K562 (cell line): ENCODE measurements around the gene PPP4R3B. TPM values are rescaled to one million over a fixed set of nuclear protein-coding genes. Genes with fewer than 3 reads are reported as not detected.
A peak's percentile ranks its signal among the peaks of the same experiment; 100 is the strongest.

ENCODE experiments used
- ATAC-seq: fragments of 200-7000 bp; cut with Tn5 transposase; 3 replicates; pipeline ENCODE4 v1.9.1; 2020; ENCODE audit warnings: moderate library complexity
- BruUV-seq: library from RNA; stranded (reverse); fragments of 400-500 nt; replicated peaks from 2 replicates; lab custom pipeline; 2021; lab: Mats Ljungman, UMichigan
- CTCF ChIA-PET: fragments of 300-600 bp; formaldehyde crosslinking; extraction: SDS; loops from one replicate; lab custom pipeline; 2021; ENCODE audit warnings: low intra/inter-chr PET ratio; lab: Yijun Ruan, JAX
- POLR2A ChIA-PET: fragments of 300-600, 350-650 bp; sonication (Branson Sonifier 250); formaldehyde crosslinking; extraction: SDS; loops from one replicate; lab custom pipeline; 2021; ENCODE audit warnings: antibody characterized with exemption, inconsistent platforms; lab: Yijun Ruan, JAX
- DNase-seq, 4 experiments: peaks; one replicate each; pipeline versions ENCODE4 v3.0.0 to v3.0.0-alpha.2; 2011 to 2018; ENCODE audit warnings: low spot score in 3 of 4, mixed read lengths in 3 of 4; ENCODE audit errors: extremely low read depth in 1 of 4
- FAIRE-seq: peaks from 2 replicates; lab custom pipeline; 2011; peaks lifted over from hg19 to GRCh38; lab: Jason Lieb, UNC
- H2AFZ ChIP-seq: 2 replicates; pipeline ENCODE4 v1.6.0; 2011; ENCODE audit warnings: low read depth, low read length, control low read depth, inconsistent platforms
- H3K27ac ChIP-seq: fragments of 200-600 bp; 3 replicates; pipeline ENCODE4 v1.8.0; 2011; ENCODE audit warnings: low read depth, mild to moderate bottlenecking, control low read depth, inconsistent platforms, low read length, moderate library complexity, mixed read lengths; ENCODE audit errors: extremely low read depth
- H3K27me3 ChIP-seq, 2 experiments: fragments of 300-600 bp in 1 of 2; 2 replicates in 1 of 2; 3 replicates in 1 of 2; pipeline versions ENCODE4 v1.6.0 to v1.8.0; 2011; ENCODE audit warnings: inconsistent platforms in 2 of 2, low read length in 2 of 2, mild to moderate bottlenecking in 1 of 2, mixed read lengths in 1 of 2, moderate library complexity in 1 of 2; ENCODE audit not compliant: control insufficient read depth in 2 of 2, insufficient read depth in 2 of 2
- H3K36me3 ChIP-seq: fragments of 300-600 bp; 3 replicates; pipeline ENCODE4 v1.8.0; 2011; ENCODE audit warnings: mild to moderate bottlenecking, low read length, inconsistent platforms; ENCODE audit not compliant: control insufficient read depth, insufficient read depth
- H3K4me1 ChIP-seq, 2 experiments: fragments of 200-600 bp in 1 of 2; replicated peaks in 1 of 2; 2 replicates in 1 of 2; 3 replicates in 1 of 2; pipeline versions ENCODE4 v1.5.1 to v1.8.0; 2011; ENCODE audit warnings: inconsistent platforms in 2 of 2, low read length in 2 of 2, mild to moderate bottlenecking in 1 of 2, mixed read lengths in 1 of 2, moderate library complexity in 1 of 2; ENCODE audit not compliant: control insufficient read depth in 2 of 2, insufficient read depth in 2 of 2
- H3K4me2 ChIP-seq: 2 replicates; pipeline ENCODE4 v1.6.1; 2011; ENCODE audit warnings: low read length, control low read depth, inconsistent platforms, mixed read lengths; ENCODE audit not compliant: insufficient read depth
- H3K4me3 ChIP-seq: fragments of 200-600 bp; sonication (generic), shearing (Covaris generic); 2 replicates; pipeline ENCODE4 v1.5.1; 2016; ENCODE audit warnings: control low read depth, inconsistent platforms
- H3K79me2 ChIP-seq: fragments of 200-600 bp; 3 replicates; pipeline ENCODE4 v1.8.0; 2011; ENCODE audit warnings: low read length, inconsistent platforms; ENCODE audit not compliant: control insufficient read depth, insufficient read depth
- H3K9ac ChIP-seq, 2 experiments: 2 replicates each; pipeline versions ENCODE4 v1.6.0 to v1.6.1; 2011; ENCODE audit warnings: low read depth in 2 of 2, low read length in 2 of 2, control low read depth in 1 of 2, inconsistent platforms in 1 of 2, mild to moderate bottlenecking in 1 of 2, mixed read lengths in 1 of 2; ENCODE audit not compliant: insufficient read depth in 1 of 2
- H3K9me1 ChIP-seq: one replicate; pipeline ENCODE4 v1.6.0; 2011; ENCODE audit warnings: inconsistent platforms, mild to moderate bottlenecking, low read length, moderate library complexity; ENCODE audit not compliant: control insufficient read depth, insufficient read depth
- H3K9me3 ChIP-seq: replicated peaks from 2 replicates; pipeline ENCODE4 v1.5.1; 2011; ENCODE audit warnings: low read depth, low read length, inconsistent platforms; ENCODE audit not compliant: control insufficient read depth, insufficient read depth
- H4K20me1 ChIP-seq: replicated peaks from 2 replicates; pipeline ENCODE4 v1.6.1; 2011; ENCODE audit warnings: low read length, inconsistent platforms, mixed read lengths; ENCODE audit not compliant: control insufficient read depth, insufficient read depth
- C11orf30 ChIP-seq: fragments of 450-650 bp; IDR thresholded peaks from 2 replicates; pipeline ENCODE4 v1.6.1; 2016; ENCODE audit warnings: low read depth, mild to moderate bottlenecking
- MAFF ChIP-seq: IDR thresholded peaks from 2 replicates; pipeline ENCODE4 v1.6.1; 2012; ENCODE audit warnings: low read length, improper control_type of control experiment
- MAFG ChIP-seq: fragments of 450-650 bp; conservative IDR thresholded peaks from 2 replicates; pipeline ENCODE4 v1.6.1; 2016; ENCODE audit warnings: missing genetic modification characterization, missing compliant biosample characterization
- MAFK ChIP-seq: IDR thresholded peaks from 2 replicates; pipeline ENCODE4 v1.6.1; 2011; ENCODE audit warnings: low read length, improper control_type of control experiment
- NONO ChIP-seq, 2 experiments: fragments of 200-400 bp in 1 of 2; fragments of 450-650 bp in 1 of 2; formaldehyde crosslinking in 1 of 2; IDR thresholded peaks; 2 replicates each; pipeline ENCODE4 v1.6.1; 2017; ENCODE audit warnings: low read depth in 2 of 2, mild to moderate bottlenecking in 2 of 2, moderate library complexity in 2 of 2, low read length in 1 of 2
- POU5F1 ChIP-seq: fragments of 150-350 bp; IDR thresholded peaks from 2 replicates; pipeline ENCODE4 v1.6.1; 2014; ENCODE audit warnings: borderline replicate concordance, low read length, low read depth, mild to moderate bottlenecking; ENCODE audit not compliant: partially characterized antibody
- RAD21 ChIP-seq, 2 experiments: fragments of 250-450 bp in 1 of 2; fragments of 450-650 bp in 1 of 2; sonication (Bioruptor Pico) in 1 of 2; formaldehyde crosslinking in 1 of 2; IDR thresholded peaks in 1 of 2; conservative IDR thresholded peaks in 1 of 2; 2 replicates each; pipeline versions ENCODE4 v1.4.0 to v1.8.0; 2020 to 2022; ENCODE audit warnings: mild to moderate bottlenecking in 2 of 2, moderate library complexity in 1 of 2
- ZNF280B ChIP-seq: fragments of 250-450 bp; sonication (Bioruptor Pico); IDR thresholded peaks from 2 replicates; pipeline ENCODE4 v1.5.1; 2021; ENCODE audit warnings: mild to moderate bottlenecking
- ZNF316 ChIP-seq: fragments of 450-650 bp; IDR thresholded peaks from 2 replicates; pipeline ENCODE4 v1.6.1; 2016
- in situ Hi-C: fragments of 300-500 bp; cut with MboI; formaldehyde crosslinking; loops from 4 replicates; pipeline ENCODE4 v1.15.0; 2018; ENCODE audit warnings: inconsistent platforms, mixed read lengths
- intact Hi-C: fragments of 100-400 bp; cut with micrococcal nuclease; formaldehyde crosslinking; loops from 2 replicates; pipeline ENCODE4 v1.14.2; 2022
- polyA plus RNA-seq, 8 experiments: library from polyadenylated mRNA; depleted of rRNA in 4 of 8; stranded (reverse) in 5 of 8; unstranded in 3 of 8; fragments of >200 nt; fragmentation: Nextera tagmentation in 2 of 8; fragmentation: Illumina TruSeq in 1 of 8; extraction: Ambion mirVana in 2 of 8; extraction: Trizol in 1 of 8; gene quantifications; 2 replicates each; pipeline versions ENCODE4 v1.2.1 to v1.2.3, GENCODE V29; 2011 to 2014; ENCODE audit warnings: inconsistent platforms in 1 of 8, missing spikeins in 1 of 8
- total RNA-seq, 7 experiments: library from RNA; depleted of rRNA in 6 of 7; stranded (reverse); fragments of >200 nt in 6 of 7; fragmentation: Illumina TruSeq in 2 of 7; extraction: Trizol in 2 of 7; gene quantifications; 2 replicates each; pipeline versions ENCODE4 v1.2.1 to v1.2.3, GENCODE V29; 2011 to 2021; ENCODE audit warnings: low replicate concordance in 1 of 7

The PPP4R3B gene
- total and polyA plus RNA-seq, 9 of the 15 experiments (the other 6 are each of a cell fraction or from before 2014, with no cell fraction given): 13.2 to 59.2 (median 41.9) TPM

GRCh38 chr2:55601849-55602248 is 15.6 kb downstream of the PPP4R3B start:
- Histone ChIP-seq H3K4me3 (no peak overlapping the region), H3K79me2 (peaks cover 41% of the 10 kb centered on the region), H3K4me2 (no peak overlapping the region), H4K20me1 (no peaks in the 10 kb centered on the region), H2AFZ (no peak overlapping the region), H3K27me3 (no peaks in the 10 kb centered on the region), H3K36me3 (peaks cover 46% of the 10 kb centered on the region; the same call in 2 of the 3 replicates), H3K27ac (no peak overlapping the region), H3K9me1 (no peaks in the 10 kb centered on the region), H3K9me3 (no peaks in the 10 kb centered on the region), H3K9ac (no peak overlapping the region), H3K4me1 (no peaks in the 10 kb centered on the region; a peak in 1 of 5 replicates)
- in situ Hi-C loops (no loop called here), intact Hi-C loops (no loop called here)
- BruUV-seq: no TSS peak
- TF ChIP-seq C11orf30 (peak; percentile 73), ZNF280B (CRISPR knock-in tag) (no peak), MAFG (tag) (peak; percentile 60), MAFF (peak; percentile 39; the same call in 1 of the 2 replicates), MAFK (peak; percentile 47; the same call in 1 of the 2 replicates), NONO (IDR thresholded peaks at IDR 0.05; ENCODE audit: low read depth in 2 of 2, low read length in 1 of 2) (no peak), RAD21 (CRISPR knock-in tag; conservative IDR thresholded peaks at IDR 0.05 in 1 of 2, IDR thresholded peaks at IDR 0.05 in 1 of 2) (no peak), POU5F1 (no peak), ZNF316 (peak; percentile 87)
- FAIRE-seq: no peak
- ChIA-PET CTCF (no interaction called here), POLR2A (no interaction called here)
- DNase-seq: no peak
- no peak for ATAC-seq
